ENCODE data around the gene ZNRF2.

ZNRF2 gene

DNA sequence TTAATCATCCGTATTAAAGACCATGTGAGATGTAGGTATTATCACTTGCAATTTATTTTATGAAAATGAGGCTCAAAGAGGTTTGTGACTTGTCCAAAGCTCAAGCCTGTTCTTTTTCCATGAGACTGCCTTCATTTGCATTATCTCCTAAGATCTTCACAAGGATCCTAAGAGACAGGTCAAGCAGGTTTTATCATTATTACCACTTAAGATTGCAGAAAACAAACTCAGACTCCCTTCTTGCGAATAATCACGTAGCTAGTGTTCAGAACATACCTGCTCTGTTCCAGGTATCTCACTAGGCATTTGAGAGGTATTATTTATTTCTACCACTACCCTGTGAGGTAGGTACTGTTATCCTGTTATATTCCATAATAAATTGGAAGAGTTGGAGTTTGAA lies 64.8 kb downstream of the ZNRF2 start:
- H3K4me2 ChIP-seq (ENCODE audit: low read length), result peak overlapping the region; percentile 57; the same call in 1 of the 2 replicates
- peaks cover 3% of the 10 kb centered on the region; the same call in 1 of the 2 replicates for H3F3A ChIP-seq (ENCODE audit: insufficient read depth, low read length)
- no peaks in the 10 kb centered on the region for H3K36me3 ChIP-seq (ENCODE audit: insufficient read depth, low read length)
- H3K9me2 ChIP-seq (ENCODE audit: low read depth, low read length), result no peaks in the 10 kb centered on the region
- peaks cover 79% of the 10 kb centered on the region for H3K4me1 ChIP-seq (ENCODE audit: insufficient read depth, low read length, severe bottlenecking)
- H4K20me1 ChIP-seq (ENCODE audit: insufficient read depth, low read length), result no peaks in the 10 kb centered on the region
- no peaks in the 10 kb centered on the region for H3K27me3 ChIP-seq (ENCODE audit: insufficient read depth, low read length)
- no peak overlapping the region for H3K4me3 ChIP-seq (ENCODE audit: low read depth, low read length, poor library complexity, severe bottlenecking)
- H3K79me2 ChIP-seq (ENCODE audit: insufficient read depth, low read length), result peaks cover 43% of the 10 kb centered on the region
- TF ChIP-seq, protein P1, sequence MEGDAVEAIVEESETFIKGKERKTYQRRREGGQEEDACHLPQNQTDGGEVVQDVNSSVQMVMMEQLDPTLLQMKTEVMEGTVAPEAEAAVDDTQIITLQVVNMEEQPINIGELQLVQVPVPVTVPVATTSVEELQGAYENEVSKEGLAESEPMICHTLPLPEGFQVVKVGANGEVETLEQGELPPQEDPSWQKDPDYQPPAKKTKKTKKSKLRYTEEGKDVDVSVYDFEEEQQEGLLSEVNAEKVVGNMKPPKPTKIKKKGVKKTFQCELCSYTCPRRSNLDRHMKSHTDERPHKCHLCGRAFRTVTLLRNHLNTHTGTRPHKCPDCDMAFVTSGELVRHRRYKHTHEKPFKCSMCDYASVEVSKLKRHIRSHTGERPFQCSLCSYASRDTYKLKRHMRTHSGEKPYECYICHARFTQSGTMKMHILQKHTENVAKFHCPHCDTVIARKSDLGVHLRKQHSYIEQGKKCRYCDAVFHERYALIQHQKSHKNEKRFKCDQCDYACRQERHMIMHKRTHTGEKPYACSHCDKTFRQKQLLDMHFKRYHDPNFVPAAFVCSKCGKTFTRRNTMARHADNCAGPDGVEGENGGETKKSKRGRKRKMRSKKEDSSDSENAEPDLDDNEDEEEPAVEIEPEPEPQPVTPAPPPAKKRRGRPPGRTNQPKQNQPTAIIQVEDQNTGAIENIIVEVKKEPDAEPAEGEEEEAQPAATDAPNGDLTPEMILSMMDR (IDR thresholded peaks at IDR 0.05; ENCODE audit: low read length), result no peak
- TF ChIP-seq EZH2 (IDR thresholded peaks at IDR 0.05; ENCODE audit: borderline replicate concordance, low read length), result no peak
- H3K9me3 ChIP-seq (ENCODE audit: low read length), result no peaks in the 10 kb centered on the region
- H2AFZ ChIP-seq (ENCODE audit: low read length), result no peak overlapping the region
- peak overlapping the region; percentile 84 for H3K27ac ChIP-seq (ENCODE audit: low read depth, low read length, poor library complexity, severe bottlenecking)
- H3K9ac ChIP-seq (ENCODE audit: low read length), result peak overlapping the region; percentile 41; the same call in 1 of the 2 replicates

DNA sequence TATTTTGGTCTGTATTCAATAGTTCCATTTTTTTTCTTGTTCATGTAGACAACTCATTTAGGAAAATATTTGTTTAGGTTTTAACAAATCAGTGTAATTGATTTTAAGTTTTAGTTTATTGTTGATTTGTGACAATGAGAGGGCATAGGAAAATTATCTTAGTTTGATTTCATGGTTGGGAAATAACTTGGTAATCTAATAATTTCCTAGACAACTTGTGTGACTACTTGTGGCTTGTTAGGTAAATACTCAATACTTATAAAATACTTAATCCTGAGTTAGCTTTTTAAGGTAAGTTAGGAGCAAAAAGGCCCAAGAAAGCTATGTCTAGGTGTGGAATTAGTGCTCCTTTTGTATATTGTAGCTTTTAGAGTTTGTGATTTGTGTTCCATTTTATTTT lies 65.4 kb downstream of the ZNRF2 start:
- Histone ChIP-seq H3K4me1 (ENCODE audit: insufficient read depth, low read length, severe bottlenecking) (peaks cover 72% of the 10 kb centered on the region), H3K79me2 (ENCODE audit: insufficient read depth, low read length) (peaks cover 47% of the 10 kb centered on the region), H3K4me2 (ENCODE audit: low read length) (no peak overlapping the region), H3K4me3 (ENCODE audit: low read depth, low read length, poor library complexity, severe bottlenecking) (no peak overlapping the region), H2AFZ (ENCODE audit: low read length) (no peak overlapping the region), H3K27me3 (ENCODE audit: insufficient read depth, low read length) (no peaks in the 10 kb centered on the region), H3K9ac (ENCODE audit: low read length) (no peak overlapping the region), H3K27ac (ENCODE audit: low read depth, low read length, poor library complexity, severe bottlenecking) (no peak overlapping the region), H3K9me3 (ENCODE audit: low read length) (no peaks in the 10 kb centered on the region), H4K20me1 (ENCODE audit: insufficient read depth, low read length) (no peaks in the 10 kb centered on the region), H3K9me2 (ENCODE audit: low read depth, low read length) (no peaks in the 10 kb centered on the region), H3K36me3 (ENCODE audit: insufficient read depth, low read length) (no peaks in the 10 kb centered on the region), H3F3A (ENCODE audit: insufficient read depth, low read length) (peaks cover 3% of the 10 kb centered on the region; the same call in 1 of the 2 replicates)
- no peak for TF ChIP-seq EZH2 (IDR thresholded peaks at IDR 0.05; ENCODE audit: borderline replicate concordance, low read length)
- TF ChIP-seq, protein P1 (IDR thresholded peaks at IDR 0.05; ENCODE audit: low read length), result no peak

DNA sequence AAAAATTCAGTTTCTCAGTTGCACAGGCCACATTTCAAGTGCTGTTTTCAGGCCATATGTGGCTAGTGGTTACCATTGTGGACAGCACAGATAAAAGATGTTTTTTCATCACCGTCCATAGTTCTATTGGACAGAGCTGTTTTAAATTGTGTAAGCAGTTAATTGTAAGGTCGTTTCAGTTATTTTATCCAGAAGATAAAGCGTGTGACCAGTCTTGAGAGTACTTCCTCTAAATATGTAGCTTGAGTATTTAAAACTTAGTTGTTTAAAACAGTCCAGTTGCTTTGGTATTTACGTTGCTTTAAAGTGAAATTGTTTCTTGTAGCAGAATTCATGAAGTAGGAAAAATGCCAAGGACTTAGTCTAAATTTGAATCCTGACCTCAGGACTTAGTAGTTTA lies 66.9 kb downstream of the ZNRF2 start:
- TF ChIP-seq, protein P1 (IDR thresholded peaks at IDR 0.05; ENCODE audit: low read length), result no peak
- Histone ChIP-seq H4K20me1 (ENCODE audit: insufficient read depth, low read length) (no peaks in the 10 kb centered on the region), H3K27ac (ENCODE audit: low read depth, low read length, poor library complexity, severe bottlenecking) (no peak overlapping the region), H2AFZ (ENCODE audit: low read length) (no peak overlapping the region), H3K27me3 (ENCODE audit: insufficient read depth, low read length) (no peaks in the 10 kb centered on the region), H3K9me3 (ENCODE audit: low read length) (no peaks in the 10 kb centered on the region), H3K9ac (ENCODE audit: low read length) (no peak overlapping the region), H3K9me2 (ENCODE audit: low read depth, low read length) (no peaks in the 10 kb centered on the region), H3K4me3 (ENCODE audit: low read depth, low read length, poor library complexity, severe bottlenecking) (no peak overlapping the region), H3K4me2 (ENCODE audit: low read length) (no peak overlapping the region), H3K4me1 (ENCODE audit: insufficient read depth, low read length, severe bottlenecking) (peaks cover 58% of the 10 kb centered on the region), H3K36me3 (ENCODE audit: insufficient read depth, low read length) (peaks cover 7% of the 10 kb centered on the region; the same call in 1 of the 2 replicates), H3F3A (ENCODE audit: insufficient read depth, low read length) (peaks cover 3% of the 10 kb centered on the region; the same call in 1 of the 2 replicates), H3K79me2 (ENCODE audit: insufficient read depth, low read length) (peaks cover 37% of the 10 kb centered on the region)

Data from OCI-LY1 (cell line).